Mesenchymal stem cell (in vitro differentiated cells and primary cell): ENCODE measurements around the gene PRR29.

Experiments used
- DNase-seq: peaks from one replicate; pipeline ENCODE4 v3.0.0-alpha.2; 2013
- H2AFZ ChIP-seq: one replicate; pipeline ENCODE4 v1.6.1; 2013; ENCODE audit warnings: low read depth, mild to moderate bottlenecking, control low read depth, inconsistent platforms, low read length, moderate library complexity
- H2AK5ac ChIP-seq: 2 replicates; pipeline ENCODE4 v1.6.1; 2013; ENCODE audit warnings: low read length, moderate library complexity, mild to moderate bottlenecking, inconsistent platforms; ENCODE audit not compliant: severe bottlenecking
- H2BK120ac ChIP-seq: one replicate; pipeline ENCODE4 v1.6.1; 2013; ENCODE audit warnings: low read depth, mild to moderate bottlenecking, inconsistent platforms, low read length, moderate library complexity
- H2BK12ac ChIP-seq, 2 experiments: one replicate each; pipeline ENCODE4 v1.6.1; 2013; ENCODE audit warnings: inconsistent platforms in 2 of 2, low read length in 2 of 2, mild to moderate bottlenecking in 2 of 2, moderate library complexity in 2 of 2, control low read depth in 1 of 2
- H2BK15ac ChIP-seq: one replicate; pipeline ENCODE4 v1.6.1; 2013; ENCODE audit warnings: mild to moderate bottlenecking, low read depth, inconsistent platforms; ENCODE audit not compliant: poor library complexity, severe bottlenecking
- H2BK5ac ChIP-seq: 2 replicates; pipeline ENCODE4 v1.6.1; 2013; ENCODE audit warnings: low read depth, mild to moderate bottlenecking, low read length, control low read depth, inconsistent platforms; ENCODE audit not compliant: poor library complexity, severe bottlenecking
- H3K14ac ChIP-seq, 2 experiments: one replicate each; pipeline ENCODE4 v1.6.1; 2013; ENCODE audit warnings: inconsistent platforms in 2 of 2, low read length in 2 of 2, control low read depth in 1 of 2, mild to moderate bottlenecking in 1 of 2, moderate library complexity in 1 of 2
- H3K18ac ChIP-seq, 2 experiments: one replicate each; pipeline ENCODE4 v1.6.1; 2013; ENCODE audit warnings: inconsistent platforms in 2 of 2, low read length in 2 of 2, control low read depth in 1 of 2, low read depth in 1 of 2, mild to moderate bottlenecking in 1 of 2
- H3K23ac ChIP-seq, 2 experiments: one replicate each; pipeline ENCODE4 v1.6.1; 2013; ENCODE audit warnings: inconsistent platforms in 2 of 2, low read length in 2 of 2, mild to moderate bottlenecking in 2 of 2, moderate library complexity in 2 of 2, control low read depth in 1 of 2
- H3K27ac ChIP-seq: 2 replicates; pipeline ENCODE4 v1.5.1; 2013; ENCODE audit warnings: mild to moderate bottlenecking, moderate library complexity, low read length, control low read depth, inconsistent platforms; ENCODE audit not compliant: poor library complexity, severe bottlenecking
- H3K27me3 ChIP-seq, 2 experiments: 2 replicates each; pipeline versions ENCODE4 v1.6.1 to v1.7.0; 2013; ENCODE audit warnings: low read length in 2 of 2, mild to moderate bottlenecking in 2 of 2, moderate library complexity in 2 of 2, control low read depth in 1 of 2, inconsistent platforms in 1 of 2; ENCODE audit not compliant: control insufficient read depth in 1 of 2, insufficient read depth in 1 of 2
- H3K36me3 ChIP-seq, 2 experiments: 2 replicates each; pipeline versions ENCODE4 v1.6.1 to v1.7.0; 2013; ENCODE audit warnings: low read length in 2 of 2, control low read depth in 1 of 2, inconsistent platforms in 1 of 2, low read depth in 1 of 2, mild to moderate bottlenecking in 1 of 2; ENCODE audit not compliant: insufficient read depth in 2 of 2, control insufficient read depth in 1 of 2
- H3K4ac ChIP-seq, 2 experiments: one replicate each; pipeline ENCODE4 v1.6.1; 2013; ENCODE audit warnings: inconsistent platforms in 2 of 2, low read length in 2 of 2, mild to moderate bottlenecking in 2 of 2, moderate library complexity in 2 of 2, control low read depth in 1 of 2, low read depth in 1 of 2
- H3K4me1 ChIP-seq: 2 replicates; pipeline ENCODE4 v1.6.1; 2013; ENCODE audit warnings: low read depth, low read length, control low read depth; ENCODE audit not compliant: control insufficient read depth, insufficient read depth
- H3K4me2 ChIP-seq: 2 replicates; pipeline ENCODE4 v1.6.1; 2013; ENCODE audit warnings: low read length, mild to moderate bottlenecking, inconsistent platforms; ENCODE audit not compliant: poor library complexity, severe bottlenecking
- H3K4me3 ChIP-seq, 2 experiments: 2 replicates each; pipeline versions ENCODE4 v1.5.1 to v1.7.0; 2013; ENCODE audit warnings: low read length in 2 of 2, mild to moderate bottlenecking in 2 of 2, control low read depth in 1 of 2, low read depth in 1 of 2; ENCODE audit not compliant: insufficient read depth in 1 of 2
- H3K79me1 ChIP-seq: replicated peaks from 2 replicates; pipeline ENCODE4 v1.6.1; 2013; ENCODE audit warnings: mild to moderate bottlenecking, control low read depth, low read length, inconsistent platforms; ENCODE audit not compliant: poor library complexity, severe bottlenecking
- H3K9ac ChIP-seq: 2 replicates; pipeline ENCODE4 v1.7.0; 2013; ENCODE audit warnings: mild to moderate bottlenecking, low read length, moderate library complexity
- H3K9me3 ChIP-seq: 2 replicates; pipeline ENCODE4 v1.7.0; 2013; ENCODE audit warnings: mild to moderate bottlenecking, low read length; ENCODE audit not compliant: control insufficient read depth
- H4K8ac ChIP-seq: one replicate; pipeline ENCODE4 v1.6.1; 2013; ENCODE audit warnings: inconsistent platforms, mild to moderate bottlenecking, low read length, moderate library complexity
- H4K91ac ChIP-seq: one replicate; pipeline ENCODE4 v1.6.1; 2013; ENCODE audit warnings: mild to moderate bottlenecking, low read length, inconsistent platforms
- WGBS: methylation state at CpG from one replicate; pipeline ENCODE4 v1.1.7; 2013; ENCODE audit warnings: mixed read lengths; 5-methylcytosine and 5-hydroxymethylcytosine counted together

PRR29 gene

DNA sequence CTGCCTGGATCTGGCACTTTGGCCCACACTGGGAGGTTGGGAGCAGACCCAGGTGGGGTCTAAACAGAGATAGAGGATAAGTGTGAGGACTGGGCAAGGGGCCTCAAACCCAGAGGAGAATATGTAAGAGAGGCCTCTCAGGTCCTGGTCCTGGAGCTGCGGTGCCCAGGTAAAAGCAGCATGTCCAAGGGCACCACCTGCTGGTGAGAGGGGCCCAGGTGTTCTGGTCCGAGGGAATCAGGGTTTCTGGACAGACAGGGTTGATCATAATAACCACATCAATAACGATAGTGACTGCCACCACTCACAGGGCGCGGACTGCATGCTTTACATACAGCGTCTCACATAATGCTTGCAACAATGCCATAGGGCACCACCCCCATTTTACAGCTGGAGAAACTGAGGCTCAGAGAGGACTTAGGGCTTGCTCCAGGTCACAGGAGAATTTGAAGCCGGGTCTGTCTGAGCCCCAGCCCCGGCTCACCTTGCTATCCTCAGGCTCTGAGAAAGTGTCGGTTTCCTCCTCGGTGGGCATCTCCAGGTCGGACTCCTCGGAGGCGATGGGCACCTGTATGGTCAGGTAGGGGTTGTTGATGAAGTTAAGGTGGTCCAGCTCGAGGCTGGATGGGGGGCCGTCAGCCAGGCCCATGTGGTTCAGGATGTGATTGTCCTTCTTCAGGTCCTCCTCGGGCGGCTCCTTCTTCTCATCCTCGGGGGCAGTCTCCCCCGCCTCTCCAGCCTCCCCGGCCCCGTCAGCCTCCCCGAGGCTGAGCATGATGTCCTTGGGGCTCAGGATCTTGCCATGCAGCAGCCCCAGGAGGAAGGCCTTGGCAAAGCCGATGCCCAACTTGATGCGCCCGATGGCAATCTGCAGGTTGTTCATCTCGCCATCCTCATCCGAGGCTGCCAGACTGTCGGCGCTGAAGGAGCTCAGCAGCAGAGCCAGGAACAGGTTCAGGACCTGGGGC lies 46.9 kb upstream of the PRR29 start:
- WGBS, result 90% methylated on average over 29 of the region's 29 CpGs
- no peak overlapping the region for H2AK5ac ChIP-seq
- H3K14ac ChIP-seq, result no peak overlapping the region
- no peak overlapping the region for H3K4me2 ChIP-seq
- H3K4me1 ChIP-seq, result peaks cover 7% of the 10 kb centered on the region
- no peak overlapping the region for H2BK12ac ChIP-seq
- no peak overlapping the region for H2AFZ ChIP-seq
- H2BK5ac ChIP-seq, result no peak overlapping the region
- no peaks in the 10 kb centered on the region for H3K79me1 ChIP-seq
- H2BK120ac ChIP-seq, result no peak overlapping the region
- H3K9ac ChIP-seq, result no peak overlapping the region
- DNase-seq, result no peak
- no peak overlapping the region for H3K4ac ChIP-seq
- no peak overlapping the region for H4K91ac ChIP-seq
- H3K27ac ChIP-seq, result no peak overlapping the region
- no peaks in the 10 kb centered on the region for H3K36me3 ChIP-seq
- H3K18ac ChIP-seq, result no peak overlapping the region
- H4K8ac ChIP-seq, result no peak overlapping the region
- peaks cover 22 to 56% of the 10 kb centered on the region in 2 experiments for H3K27me3 ChIP-seq
- peak overlapping the region in 1 of 2 experiments; percentile 4 for H3K4me3 ChIP-seq
- no peak overlapping the region for H3K23ac ChIP-seq
- no peak overlapping the region for H2BK15ac ChIP-seq
- H3K9me3 ChIP-seq, result no peaks in the 10 kb centered on the region

DNA sequence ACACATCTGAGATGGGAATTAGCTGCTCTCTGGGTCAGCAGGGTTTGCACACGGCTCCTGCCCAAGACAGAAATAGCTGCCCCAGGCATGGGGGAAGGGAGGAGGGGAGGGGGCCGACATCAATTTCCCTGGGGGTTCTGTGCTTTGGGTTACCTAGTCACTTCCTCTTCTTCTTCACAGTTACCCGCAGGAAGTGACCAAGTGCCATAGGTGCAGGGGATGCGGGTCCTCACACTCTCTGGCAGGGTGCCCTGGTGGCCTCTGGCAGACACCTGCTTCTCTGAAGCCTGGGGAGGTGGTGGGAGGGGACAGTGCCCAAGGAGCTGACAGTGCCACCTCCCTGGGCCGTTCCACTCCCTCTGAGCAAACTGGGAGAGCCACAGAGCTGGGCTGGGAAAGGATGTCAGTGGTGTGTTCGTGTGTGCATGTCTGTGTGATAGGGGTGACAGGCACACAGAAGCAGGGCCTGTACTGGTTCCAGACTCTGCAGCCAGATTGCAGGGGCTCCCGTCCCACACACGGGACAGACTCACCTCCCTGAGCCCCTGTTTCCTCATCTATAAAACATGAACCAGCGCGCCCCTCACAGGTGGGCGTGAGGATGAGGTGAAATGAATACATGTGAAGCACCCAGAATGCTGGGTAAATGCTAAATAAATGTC lies 43.6 kb upstream of the PRR29 start:
- 86% methylated on average over 10 of the region's 11 CpGs for WGBS
- Histone ChIP-seq H3K36me3 (no peaks in the 10 kb centered on the region), H3K4me3 (no peak overlapping the region)

GRCh38 chr17:63955232-63955631 lies 42.9 kb upstream of the PRR29 start:
- WGBS, result 79% methylated on average over 11 of the region's 11 CpGs

More for the DNA sequence above, 43.6 kb upstream of the PRR29 start:
- no peak overlapping the region for H3K18ac ChIP-seq
- H3K9me3 ChIP-seq, result no peaks in the 10 kb centered on the region
- H2BK12ac ChIP-seq, result no peak overlapping the region
- no peak overlapping the region for H2BK5ac ChIP-seq
- H4K91ac ChIP-seq, result no peak overlapping the region
- H3K79me1 ChIP-seq, result no peaks in the 10 kb centered on the region
- no peak overlapping the region for H3K23ac ChIP-seq
- no peak for DNase-seq
- H3K27ac ChIP-seq, result no peak overlapping the region
- H2BK120ac ChIP-seq, result no peak overlapping the region
- no peak overlapping the region for H2AFZ ChIP-seq
- no peaks in the 10 kb centered on the region for H3K4me1 ChIP-seq
- no peak overlapping the region for H4K8ac ChIP-seq
- H3K14ac ChIP-seq, result no peak overlapping the region
- no peak overlapping the region for H3K9ac ChIP-seq
- no peak overlapping the region for H3K4ac ChIP-seq
- no peak overlapping the region for H2AK5ac ChIP-seq
- H2BK15ac ChIP-seq, result no peak overlapping the region
- H3K27me3 ChIP-seq, result peaks cover 17 to 48% of the 10 kb centered on the region in 2 experiments
- H3K4me2 ChIP-seq, result no peak overlapping the region

DNA sequence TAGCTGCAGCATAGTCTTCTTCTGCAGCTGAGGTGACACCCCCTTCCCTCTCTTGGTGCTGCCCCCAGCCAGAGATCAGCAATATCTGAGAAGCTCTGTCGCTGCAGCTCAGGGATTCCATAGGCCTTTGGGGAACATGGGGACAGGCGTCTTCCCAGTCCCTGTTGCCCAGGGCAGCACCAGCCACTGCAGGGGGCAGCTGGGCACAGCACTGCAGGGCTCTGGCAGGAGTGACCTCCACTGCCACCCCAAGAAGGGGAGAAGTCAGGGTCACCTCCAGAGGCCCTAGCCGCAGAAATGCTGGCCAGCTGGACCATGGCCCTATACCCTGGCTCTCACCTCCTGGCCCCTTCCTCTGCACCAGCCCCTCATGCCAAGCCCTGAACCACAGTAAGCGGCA lies 42.4 kb upstream of the PRR29 start:
- H3K14ac ChIP-seq, result no peak overlapping the region
- no peak overlapping the region for H2AFZ ChIP-seq
- no peak overlapping the region for H3K4me3 ChIP-seq
- H2BK12ac ChIP-seq, result no peak overlapping the region
- no peak overlapping the region for H2BK120ac ChIP-seq
- peaks cover 24 to 52% of the 10 kb centered on the region in 2 experiments for H3K27me3 ChIP-seq
- no peak overlapping the region for H3K23ac ChIP-seq
- no peak overlapping the region for H3K18ac ChIP-seq
- 84% methylated on average over 4 of the region's 4 CpGs for WGBS
- no peak overlapping the region for H2BK5ac ChIP-seq
- no peak overlapping the region for H4K8ac ChIP-seq
- no peak overlapping the region for H3K27ac ChIP-seq
- H3K9me3 ChIP-seq, result no peaks in the 10 kb centered on the region
- H4K91ac ChIP-seq, result no peak overlapping the region
- no peak overlapping the region for H2AK5ac ChIP-seq
- no peak overlapping the region for H3K4me2 ChIP-seq
- no peak overlapping the region for H2BK15ac ChIP-seq
- H3K4ac ChIP-seq, result no peak overlapping the region
- H3K79me1 ChIP-seq, result no peaks in the 10 kb centered on the region
- no peak for DNase-seq
- no peak overlapping the region for H3K9ac ChIP-seq
- no peaks in the 10 kb centered on the region for H3K36me3 ChIP-seq
- H3K4me1 ChIP-seq, result no peaks in the 10 kb centered on the region

More at GRCh38 chr17:63955232-63955631, 42.9 kb upstream of the PRR29 start:
- DNase-seq, result no peak
- Histone ChIP-seq H3K4ac (no peak overlapping the region), H3K27ac (no peak overlapping the region), H3K27me3 (peaks cover 24 to 52% of the 10 kb centered on the region in 2 experiments), H3K14ac (no peak overlapping the region), H3K18ac (no peak overlapping the region), H3K9me3 (no peaks in the 10 kb centered on the region), H3K9ac (no peak overlapping the region), H3K23ac (no peak overlapping the region), H2BK15ac (no peak overlapping the region), H2BK120ac (no peak overlapping the region), H2BK5ac (no peak overlapping the region), H2AFZ (no peak overlapping the region), H3K4me3 (no peak overlapping the region), H2AK5ac (no peak overlapping the region), H3K36me3 (no peaks in the 10 kb centered on the region), H3K79me1 (no peaks in the 10 kb centered on the region), H4K8ac (no peak overlapping the region), H3K4me1 (no peaks in the 10 kb centered on the region), H4K91ac (no peak overlapping the region), H3K4me2 (no peak overlapping the region), H2BK12ac (no peak overlapping the region)
